GM19328 (cell line): Measurements from ENCODE around the gene SHROOM2.
"Not testable (repeated sequence)": the region's sequence is repeated elsewhere in the genome, so short reads cannot be mapped to it uniquely, and the experiment has no call there.

Experiments
- ATAC-seq: cut with Tn5 transposase; IDR thresholded peaks from one replicate; pipeline ENCODE4 v1.9.1; 2021; ENCODE audit warnings: mild to moderate bottlenecking, moderate library complexity; ENCODE audit not compliant: unreplicated experiment

Gene SHROOM2

DNA sequence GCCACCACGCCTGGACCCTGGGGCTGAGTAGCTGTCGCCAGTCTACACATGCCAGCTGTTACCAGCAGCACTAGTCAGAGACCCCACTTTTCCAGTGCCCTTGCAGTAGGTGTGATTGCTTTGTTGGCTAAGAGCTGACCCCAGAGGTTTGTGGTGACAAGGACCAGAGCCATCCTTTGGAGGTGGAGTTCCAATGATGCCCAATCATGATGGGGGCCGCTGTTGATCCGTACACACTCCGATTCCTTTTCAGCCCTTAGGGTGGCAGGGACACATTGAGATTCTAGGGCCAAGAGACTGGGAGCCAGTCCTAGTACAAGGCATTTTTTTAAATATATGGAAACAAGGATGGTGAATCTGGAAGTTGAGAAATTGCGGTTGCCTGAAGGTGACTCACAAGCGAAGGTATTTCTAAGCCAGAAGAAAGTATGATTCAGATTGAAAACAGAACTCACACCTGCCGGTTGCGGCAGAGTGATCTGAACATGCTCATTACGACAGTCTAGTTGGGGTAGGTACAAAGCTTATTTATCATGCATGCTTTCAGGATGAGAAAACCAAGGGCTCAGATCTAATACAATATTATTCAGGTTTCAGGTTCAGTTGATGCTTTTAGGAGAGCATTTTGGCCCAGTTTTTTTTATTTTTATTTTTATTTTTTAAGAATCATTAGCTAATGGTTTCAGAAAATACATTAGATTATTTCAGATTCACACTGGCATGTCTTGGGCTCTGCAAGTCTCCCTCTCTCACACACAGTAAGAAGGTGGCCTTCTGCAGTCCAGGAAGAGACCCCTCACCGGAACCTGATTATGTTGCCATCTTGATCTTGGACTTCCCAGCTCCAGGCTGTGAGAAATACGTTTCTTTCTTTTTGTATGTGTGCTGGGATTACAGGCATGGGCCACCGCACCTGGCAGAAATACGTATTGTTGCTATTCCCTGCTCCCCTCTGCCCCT is 43.4 kb downstream of the SHROOM2 start:
- ATAC-seq, result peak; percentile 79

DNA sequence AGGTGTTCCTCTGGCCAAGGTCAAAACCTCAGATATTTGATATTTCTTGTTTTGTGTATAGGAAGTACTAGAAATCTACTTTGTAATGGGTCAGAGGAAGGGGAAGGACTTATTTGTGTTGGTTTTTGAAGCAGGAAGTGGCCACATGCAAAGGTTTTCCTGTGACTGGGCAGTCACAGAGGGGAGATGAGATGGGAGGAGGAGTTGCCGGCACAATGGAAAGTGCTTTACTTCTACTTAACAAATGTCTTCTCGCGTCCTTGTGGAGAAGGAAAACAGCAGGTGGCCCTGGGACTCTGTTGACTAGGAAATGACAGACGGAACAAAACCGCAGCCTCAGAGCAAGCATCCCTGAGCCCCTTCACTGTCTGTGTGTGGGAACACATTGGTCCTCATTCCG is 46.6 kb downstream of the SHROOM2 start:
- ATAC-seq, result no peak

DNA sequence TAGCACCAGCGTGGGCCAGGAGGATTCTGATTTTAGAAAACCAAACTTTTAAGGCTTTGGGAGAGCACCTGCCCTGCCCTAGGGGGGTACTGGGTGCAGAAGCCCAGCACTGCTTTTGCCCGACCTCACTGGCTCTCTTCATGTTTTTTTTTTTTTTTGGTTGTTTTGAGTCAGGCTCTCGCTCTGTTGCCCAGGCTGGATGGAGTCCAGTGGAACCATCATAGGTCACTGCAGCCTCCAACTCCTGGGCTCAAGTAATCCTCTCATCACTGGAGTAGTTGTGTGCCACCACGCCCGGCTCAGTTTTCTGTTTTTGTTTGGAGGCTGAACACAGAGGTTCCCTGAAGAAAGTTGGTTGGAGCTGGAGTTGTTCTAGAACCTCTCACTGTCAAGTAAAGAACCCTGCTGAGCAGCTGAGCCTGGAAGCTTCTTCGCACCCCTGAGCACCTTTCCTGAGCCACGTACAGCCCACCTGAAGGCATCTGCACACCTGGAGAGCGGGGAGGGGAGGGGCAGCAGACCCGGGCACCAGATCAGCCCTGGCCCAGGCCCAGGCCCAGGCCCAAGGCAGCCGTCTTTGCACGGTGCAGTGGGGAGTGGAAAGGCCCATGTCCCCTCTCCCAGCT is 49.5 kb downstream of the SHROOM2 start:
- no peak for ATAC-seq

DNA sequence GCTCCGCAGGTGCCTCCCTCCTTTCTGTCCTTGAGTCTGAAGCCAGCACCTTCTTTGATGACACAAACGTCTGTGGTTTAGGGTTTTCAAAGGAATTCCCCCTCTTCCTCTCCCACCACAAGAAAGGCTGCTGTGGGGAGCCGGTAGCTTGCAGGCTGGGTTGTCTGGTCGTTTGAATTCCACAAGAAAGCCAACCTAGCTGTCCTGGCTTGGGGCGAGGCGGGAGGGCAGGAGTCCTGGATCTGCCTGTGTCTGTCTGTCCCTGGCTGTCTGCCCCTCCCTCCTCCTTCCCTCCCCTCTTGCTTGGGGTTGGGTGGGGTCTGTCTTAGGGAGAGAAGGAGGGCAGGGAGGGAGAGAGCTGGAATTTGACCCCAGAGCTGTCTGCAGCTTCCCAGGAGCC is 56.3 kb downstream of the SHROOM2 start:
- ATAC-seq, result no peak

DNA sequence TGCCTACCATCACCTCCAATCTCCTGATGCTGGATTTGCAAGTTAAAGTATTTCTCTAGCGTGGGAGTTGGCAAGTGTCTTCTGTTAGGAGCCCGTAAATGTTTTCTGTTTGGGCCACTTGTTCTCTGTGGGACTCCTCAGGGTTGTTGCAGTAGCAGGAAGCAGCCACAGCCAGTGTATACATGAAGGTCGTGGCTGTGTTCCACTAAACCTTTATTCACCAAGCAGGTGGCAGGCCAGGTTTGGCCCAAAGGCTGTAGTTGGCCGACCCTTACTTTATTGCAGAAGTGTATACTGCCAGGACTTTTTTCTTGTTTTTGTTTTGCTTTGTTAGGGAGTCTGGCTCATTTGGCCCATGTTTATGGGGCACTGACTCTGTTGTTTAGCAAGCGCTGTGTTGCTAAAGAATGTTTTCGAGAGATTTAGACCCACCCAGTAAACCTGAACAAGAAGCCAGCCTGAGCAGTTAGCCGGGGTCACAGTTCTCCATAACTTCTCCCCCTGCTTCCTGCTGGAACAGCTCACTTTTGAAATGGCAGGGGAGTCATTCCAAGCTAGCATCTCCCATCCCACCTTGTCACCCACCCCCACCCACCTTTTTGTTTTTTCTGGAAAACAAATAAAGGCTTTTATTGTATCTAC is 58.8 kb downstream of the SHROOM2 start:
- ATAC-seq, result no peak

DNA sequence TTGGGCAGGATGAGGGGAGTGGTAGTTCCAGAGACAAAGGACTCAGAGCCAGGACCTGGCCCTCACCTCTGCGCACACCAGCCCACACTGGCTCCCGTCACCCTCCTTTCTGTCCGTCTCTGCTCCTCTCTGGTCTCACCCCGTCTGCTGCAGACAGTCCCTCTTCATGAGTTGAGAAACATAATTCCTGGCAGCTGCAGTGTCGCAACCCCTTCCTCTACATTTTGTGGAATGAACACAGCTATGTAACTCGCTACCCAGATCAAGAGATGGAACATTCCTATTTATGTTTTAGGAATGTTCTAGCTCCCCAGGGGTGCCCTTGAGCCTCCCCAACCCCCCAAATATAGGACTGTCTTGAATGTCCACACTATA is 59.3 kb downstream of the SHROOM2 start:
- ATAC-seq, result no peak

DNA sequence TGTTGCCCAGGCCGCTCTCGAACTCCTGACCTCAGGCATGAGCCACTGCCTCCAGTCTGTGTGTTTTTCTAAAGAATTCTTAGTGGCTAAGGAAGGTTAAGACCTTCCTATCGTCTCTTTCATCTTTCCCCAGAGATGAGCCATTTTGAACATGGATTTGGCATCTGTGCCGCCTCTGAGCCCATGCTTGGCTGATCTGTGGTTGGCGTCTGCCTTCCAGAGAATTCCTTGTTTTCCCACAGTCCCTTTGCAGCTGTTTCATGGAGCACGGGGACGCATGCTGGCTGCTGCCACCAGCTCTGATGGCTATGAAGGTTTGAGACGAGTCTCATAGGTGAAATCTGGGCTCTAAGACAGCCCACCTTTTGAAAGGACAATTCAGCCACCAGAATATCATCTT is 60.4 kb downstream of the SHROOM2 start:
- ATAC-seq, result no peak

DNA sequence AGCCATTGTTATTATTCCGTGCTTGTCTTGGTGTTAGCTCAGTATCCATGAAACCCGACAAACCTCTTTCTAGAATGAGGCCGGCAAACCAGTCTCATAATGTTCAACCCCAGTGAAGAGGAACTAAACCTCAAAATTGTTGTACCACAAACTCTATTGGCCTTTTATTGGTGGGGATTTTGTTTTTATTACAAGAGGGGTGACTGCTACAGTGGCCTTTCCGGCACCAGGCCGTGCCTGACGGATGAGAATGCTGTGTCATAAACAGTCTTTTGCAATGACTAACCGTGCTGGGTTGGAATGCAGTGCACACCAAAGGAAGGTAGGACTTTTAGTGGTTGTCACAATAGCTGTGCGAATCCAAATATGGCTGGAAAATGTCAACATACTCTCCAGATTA is 60.8 kb downstream of the SHROOM2 start:
- ATAC-seq, result no peak

DNA sequence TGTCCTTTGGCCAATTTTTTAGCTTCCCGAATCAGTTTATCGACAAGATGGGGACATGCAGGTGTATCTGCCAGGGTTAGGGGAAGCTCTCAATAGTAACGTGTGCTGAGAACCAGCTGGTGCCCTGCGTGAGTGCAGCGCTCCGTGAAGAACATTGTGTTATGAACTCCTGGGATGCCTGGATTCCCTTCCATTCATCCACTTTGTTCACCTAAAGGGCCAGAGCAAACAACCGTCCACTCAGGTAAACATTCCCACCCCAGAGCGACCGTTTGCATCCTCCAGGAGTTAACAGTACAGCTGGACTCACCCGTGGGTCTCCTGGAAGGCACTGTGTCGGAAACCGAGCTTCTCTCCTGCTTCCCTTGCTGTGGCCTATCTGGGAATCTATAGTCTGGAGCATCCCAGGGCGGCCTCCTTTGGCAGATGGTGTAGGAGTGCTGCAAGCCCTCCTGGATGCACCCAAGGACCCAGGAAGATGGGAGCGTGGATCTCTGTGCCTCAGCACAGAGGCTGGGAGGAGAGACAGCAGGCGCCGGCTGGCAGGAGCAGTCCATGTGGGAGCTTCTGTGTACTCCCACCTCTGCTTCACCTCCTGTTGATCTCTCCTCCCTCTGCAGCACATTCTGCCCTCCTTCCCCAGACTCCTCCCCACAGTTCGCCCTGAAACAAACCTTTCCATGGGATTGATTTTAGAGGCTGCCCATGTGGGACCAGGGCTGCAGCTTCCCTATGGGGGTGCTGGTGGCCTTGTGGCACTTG is 62.7 kb downstream of the SHROOM2 start:
- ATAC-seq, result no peak

DNA sequence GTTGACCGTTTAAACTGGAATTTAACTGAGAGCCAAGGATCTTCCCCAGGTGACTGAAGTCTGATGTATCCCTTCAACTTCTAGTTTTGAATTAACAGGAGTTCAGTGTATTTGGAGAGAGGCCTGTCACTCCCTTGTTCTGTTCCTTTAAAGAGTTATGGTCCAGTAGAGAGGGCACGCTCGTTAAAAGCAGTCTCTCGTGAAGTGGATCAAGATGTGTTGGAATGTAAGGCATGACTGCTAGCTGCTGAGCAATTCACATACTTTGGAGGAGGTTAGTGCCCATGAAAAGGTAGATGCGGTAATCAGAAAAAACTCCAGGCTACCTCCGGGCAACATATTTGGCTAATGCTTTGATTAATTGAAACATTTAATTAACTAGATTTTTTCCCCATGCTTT is 65.7 kb downstream of the SHROOM2 start:
- ATAC-seq, result no peak

DNA sequence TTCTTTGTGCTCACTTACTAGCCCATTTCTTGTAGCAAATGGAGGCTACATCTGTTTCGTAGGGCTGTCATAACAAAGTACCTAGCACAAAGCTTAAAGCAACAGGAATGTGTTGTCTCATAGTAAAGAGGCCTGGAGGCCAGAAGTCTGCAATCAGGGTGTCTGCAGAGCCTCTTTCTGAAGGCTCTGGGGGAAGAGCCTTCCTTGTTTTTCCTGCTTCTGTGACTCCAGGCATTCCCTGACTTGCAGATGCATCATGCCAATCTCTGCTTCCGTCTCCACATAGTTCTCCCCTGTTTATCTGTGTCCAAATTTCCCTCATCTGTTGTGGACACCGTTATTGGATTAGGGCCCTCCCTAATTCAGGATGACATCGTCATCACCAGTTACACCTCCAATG is 67.1 kb downstream of the SHROOM2 start:
- ATAC-seq, result no peak

DNA sequence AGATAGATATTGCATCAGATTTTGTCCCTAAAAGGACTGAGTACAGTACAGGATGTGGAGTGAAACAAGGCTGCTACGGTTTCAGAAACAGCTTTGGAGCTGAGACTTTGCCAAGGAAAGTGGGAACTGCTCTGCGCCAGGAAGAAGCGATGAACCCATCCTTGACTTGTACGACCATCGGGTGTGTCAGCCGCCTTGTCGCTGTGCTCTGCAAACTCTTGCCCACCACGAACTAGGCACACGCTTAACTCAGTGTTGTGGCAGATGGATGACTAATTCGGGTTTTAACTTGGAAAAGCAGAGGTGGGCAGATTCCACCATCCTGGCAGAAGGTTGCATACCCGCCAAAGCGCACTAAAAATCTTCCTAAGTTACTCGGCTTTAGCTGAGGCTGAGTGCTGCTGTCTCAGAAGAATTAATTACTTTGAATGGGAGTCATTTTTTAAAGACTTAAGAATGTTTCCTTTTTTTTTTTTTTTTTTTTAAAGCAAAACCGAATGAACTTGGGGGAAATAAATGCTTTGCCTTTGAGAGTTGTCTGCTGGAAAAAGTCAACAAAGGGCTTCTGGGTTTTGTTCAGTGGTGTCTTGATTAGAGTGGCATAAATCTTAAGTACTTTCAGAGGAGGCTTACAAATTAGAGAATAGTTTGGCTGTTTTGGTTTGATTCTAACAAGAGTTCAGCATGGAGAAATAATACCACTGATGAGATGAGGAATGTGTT is 69.5 kb downstream of the SHROOM2 start:
- no peak for ATAC-seq

DNA sequence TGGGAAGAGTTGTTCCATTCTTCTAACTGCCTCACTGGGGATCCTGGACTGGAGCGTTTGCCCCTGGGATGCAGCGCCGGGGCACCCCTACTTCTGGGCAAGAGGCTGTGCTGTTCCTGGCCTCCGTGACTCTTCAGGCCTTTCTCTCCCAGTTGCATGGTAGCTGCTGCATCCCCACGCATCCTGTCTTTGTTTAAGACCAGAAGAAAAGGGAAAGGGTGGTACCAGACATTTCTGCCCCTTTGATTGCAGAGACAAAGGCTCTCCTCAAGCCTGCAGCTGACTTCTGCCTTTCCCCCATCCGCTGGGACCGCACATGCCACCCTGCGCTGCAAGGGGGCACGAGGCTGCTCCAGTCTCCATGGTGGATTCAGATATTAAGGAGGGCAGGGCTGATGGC is 70.4 kb downstream of the SHROOM2 start:
- ATAC-seq, result no peak

DNA sequence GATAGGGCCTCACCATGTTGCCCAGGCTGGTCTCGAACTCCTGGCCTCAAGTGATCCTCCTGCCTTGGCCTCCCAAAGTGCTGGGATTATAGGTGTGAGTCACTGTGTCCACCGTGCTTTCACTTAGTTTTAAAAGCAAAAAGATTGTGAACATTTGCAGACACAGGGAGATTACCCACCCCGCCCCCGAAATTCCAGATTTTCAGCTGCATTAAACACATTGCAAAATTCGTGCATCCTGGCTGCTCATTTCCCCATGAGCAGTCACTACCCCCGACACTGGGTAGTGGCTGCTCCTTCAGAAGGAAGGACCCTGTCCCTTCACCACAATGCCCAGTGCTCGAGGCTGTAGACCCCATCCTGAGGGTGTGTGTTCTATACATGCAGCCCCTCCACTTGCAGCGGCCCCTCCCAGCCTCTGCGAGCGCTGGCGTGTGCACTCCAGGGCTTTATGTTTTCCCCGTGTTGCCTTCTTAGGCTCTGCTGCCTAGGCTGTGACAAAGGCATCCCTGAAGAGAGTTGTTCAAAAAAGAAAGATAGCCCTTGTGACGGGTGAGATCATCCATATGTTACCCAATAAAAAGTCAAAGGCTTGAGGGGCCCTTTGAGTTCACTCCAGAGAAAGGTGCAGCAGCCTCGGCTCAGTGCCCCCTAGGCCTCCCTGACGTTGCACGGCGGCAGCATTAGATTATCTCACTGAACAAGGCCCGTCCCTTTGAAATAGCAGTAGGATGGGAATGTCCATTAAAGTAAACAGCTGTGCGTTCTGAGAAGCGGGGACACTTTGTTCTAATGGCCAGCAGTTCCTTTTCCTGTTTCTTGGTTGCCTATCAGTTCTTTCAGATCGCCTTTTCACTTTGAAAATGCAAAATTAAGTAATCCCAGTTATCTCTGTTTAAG is 71.6 kb downstream of the SHROOM2 start:
- no peak for ATAC-seq

DNA sequence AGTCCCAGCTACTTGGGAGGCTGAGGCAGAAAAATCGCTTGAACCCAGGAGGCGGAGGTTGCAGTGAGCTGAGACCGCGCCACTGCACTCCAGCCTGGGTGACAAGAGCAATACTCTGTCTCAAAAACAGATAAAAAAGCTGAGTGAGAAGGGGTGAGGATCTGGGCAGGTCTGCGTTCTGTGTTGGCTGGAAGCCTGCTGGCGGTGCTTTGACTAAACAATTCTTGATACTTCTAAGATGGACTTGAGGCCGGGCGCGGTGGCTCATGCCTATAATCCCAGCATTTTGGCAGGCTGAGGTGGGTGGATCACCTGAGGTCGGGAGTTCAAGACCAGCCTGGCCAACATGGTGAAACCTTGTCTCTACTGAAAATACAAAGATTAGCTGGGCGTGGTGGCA is 72.5 kb downstream of the SHROOM2 start:
- not testable (repeated sequence) for ATAC-seq

DNA sequence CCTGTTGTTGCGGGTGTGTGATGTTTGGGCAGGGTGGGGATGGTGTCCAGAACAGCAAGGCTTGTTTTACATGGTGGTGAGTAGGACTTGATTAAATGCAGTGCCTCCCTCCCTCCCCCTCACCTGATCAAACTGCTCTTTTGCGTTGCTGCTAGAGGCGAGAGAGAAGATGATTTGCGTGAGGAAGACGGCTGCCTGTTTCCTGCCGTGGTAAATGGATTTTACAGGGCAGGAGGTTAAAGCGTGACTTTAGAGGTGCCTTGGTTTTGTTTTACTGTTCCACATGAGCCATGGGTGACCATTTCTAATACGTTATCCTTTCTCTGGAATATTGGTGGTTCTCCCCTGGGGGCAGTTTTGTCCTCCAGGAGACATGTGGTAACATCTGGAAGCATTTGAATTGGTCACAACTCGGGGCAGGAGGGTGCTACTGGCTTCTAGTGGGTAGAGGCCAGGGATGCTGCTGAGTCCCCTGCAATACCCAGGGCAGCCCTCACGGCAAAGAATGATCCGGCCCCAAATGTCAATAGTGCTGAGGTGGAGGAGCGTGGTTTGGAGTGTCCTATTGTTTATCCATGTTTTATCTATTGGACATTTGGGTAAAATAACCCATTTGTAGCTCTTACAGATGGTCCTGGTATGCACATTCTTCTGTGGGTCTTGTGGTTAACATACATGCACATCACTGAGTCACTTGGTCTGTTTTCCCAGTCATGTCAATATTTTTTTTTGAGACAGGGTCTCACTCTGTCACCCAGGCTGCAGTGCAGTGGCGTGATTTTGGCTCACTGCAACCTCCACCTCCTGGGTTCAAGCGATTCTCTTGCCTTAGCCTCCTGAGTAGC is 73.7 kb downstream of the SHROOM2 start:
- no peak for ATAC-seq

DNA sequence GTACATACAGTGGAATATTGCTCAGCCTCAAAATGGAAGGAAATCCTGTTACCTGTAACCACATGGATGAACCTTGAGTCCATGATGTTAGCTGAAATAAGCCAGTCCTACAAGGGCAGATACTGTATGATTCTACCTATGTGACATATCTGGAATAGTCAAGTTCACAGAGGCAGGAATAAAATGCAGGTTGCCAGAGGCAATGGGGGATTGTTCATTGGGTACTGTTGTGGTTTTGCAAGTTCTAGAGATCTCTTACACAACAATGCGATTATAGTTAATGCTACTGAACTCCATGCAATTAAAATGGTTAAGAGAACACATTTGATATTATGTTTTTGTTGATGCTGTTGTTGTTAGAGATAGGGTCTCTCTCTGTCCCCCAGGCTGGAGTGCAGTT is 74.6 kb downstream of the SHROOM2 start:
- no peak for ATAC-seq

DNA sequence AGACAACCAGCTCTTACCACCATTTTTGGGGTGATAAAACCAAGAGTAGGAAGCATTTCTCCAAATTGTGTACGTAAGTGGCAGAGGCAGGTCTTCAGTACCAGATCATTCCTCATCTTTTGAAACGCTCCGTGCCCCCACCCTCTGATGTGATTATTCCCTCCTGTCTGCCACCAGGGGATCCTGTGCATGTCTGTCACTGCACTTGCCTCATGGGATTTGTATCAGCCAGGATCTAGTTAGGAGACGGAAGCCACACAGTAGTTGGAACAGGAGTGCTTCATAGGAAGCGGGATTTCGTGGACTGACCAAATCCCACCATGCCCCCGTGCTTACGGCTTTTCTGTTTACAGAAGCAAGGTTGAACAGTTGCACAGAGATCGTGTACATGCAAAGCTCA is 75.5 kb downstream of the SHROOM2 start:
- ATAC-seq, result no peak

DNA sequence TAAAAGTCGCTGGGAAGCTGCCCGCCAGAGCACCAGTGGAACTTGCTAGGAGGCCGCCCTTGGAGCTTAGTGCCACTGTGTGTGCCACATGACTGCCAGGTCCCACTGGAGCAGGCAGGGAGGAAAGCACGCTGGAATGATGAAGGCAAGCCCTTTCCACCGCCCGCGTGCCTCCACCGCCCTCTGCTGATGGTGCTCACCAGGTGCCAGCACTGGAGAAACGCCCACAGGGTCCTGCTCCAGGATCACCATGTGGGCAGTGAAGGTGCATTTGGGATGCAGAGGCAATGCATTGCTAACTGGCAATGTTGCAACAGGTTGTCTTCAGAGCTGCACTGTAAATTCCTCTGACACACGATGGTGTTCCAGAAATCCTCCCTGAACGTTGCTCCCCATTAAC is 76.3 kb downstream of the SHROOM2 start:
- no peak for ATAC-seq
